Measurements from ENCODE around the gene TF.
A peak's percentile ranks its signal among the peaks of the same experiment; 100 is the strongest.

The TF gene

GRCh38 chr3:133805384-133805701, 59.1 kb downstream of the TF start:
- H3K4me3 ChIP-seq (ENCODE audit: insufficient read depth, low read depth, low read length), result peak overlapping the region; percentile 98
- 46 to 47% methylated on average over 15 of the region's 15 CpGs for WGBS, 2 experiments
- H3K36me3 ChIP-seq (ENCODE audit: control insufficient read depth, insufficient read depth, low read length), result no peaks in the 10 kb centered on the region
- no peaks in the 10 kb centered on the region for H3K4me1 ChIP-seq (ENCODE audit: control insufficient read depth, insufficient read depth, low read length)
- no peak overlapping the region for H3K27ac ChIP-seq (ENCODE audit: insufficient read depth, low read depth, low read length, poor library complexity, severe bottlenecking)
- no peaks in the 10 kb centered on the region for H3K9me3 ChIP-seq (ENCODE audit: control insufficient read depth, low read length)
- peaks cover 7% of the 10 kb centered on the region for H3K27me3 ChIP-seq (ENCODE audit: control insufficient read depth, insufficient read depth, low read length, poor library complexity, severe bottlenecking)

GRCh38 chr3:133805702-133806475, 59.7 kb downstream of the TF start, which contains the start of gene SRPRB:
Gene SRPRB (plus strand): TSS chr3:133805815. CDS start chr3:133805849, 34 bp downstream.
- H3K27me3 ChIP-seq (ENCODE audit: control insufficient read depth, insufficient read depth, low read length, poor library complexity, severe bottlenecking), result peaks cover 7% of the 10 kb centered on the region
- H3K36me3 ChIP-seq (ENCODE audit: control insufficient read depth, insufficient read depth, low read length), result peaks cover under 1% of the 10 kb centered on the region
- peak within 1 kb of the TSS; percentile 98 for H3K4me3 ChIP-seq (ENCODE audit: insufficient read depth, low read depth, low read length)
- no peaks in the 10 kb centered on the region for H3K9me3 ChIP-seq (ENCODE audit: control insufficient read depth, low read length)
- 0 to 1% methylated on average over 53 of the region's 53 CpGs for WGBS, 2 experiments
- no peaks in the 10 kb centered on the region for H3K4me1 ChIP-seq (ENCODE audit: control insufficient read depth, insufficient read depth, low read length)
- H3K27ac ChIP-seq (ENCODE audit: insufficient read depth, low read depth, low read length, poor library complexity, severe bottlenecking), result peak within 1 kb of the TSS; percentile 58

- Histone ChIP-seq H3K4me3 (ENCODE audit: insufficient read depth, low read depth, low read length) (no peak overlapping the region), H3K36me3 (ENCODE audit: control insufficient read depth, insufficient read depth, low read length) (peaks cover 16% of the 10 kb centered on the region), H3K9me3 (ENCODE audit: control insufficient read depth, low read length) (no peaks in the 10 kb centered on the region), H3K27me3 (ENCODE audit: control insufficient read depth, insufficient read depth, low read length, poor library complexity, severe bottlenecking) (no peaks in the 10 kb centered on the region), H3K4me1 (ENCODE audit: control insufficient read depth, insufficient read depth, low read length) (no peaks in the 10 kb centered on the region), H3K27ac (ENCODE audit: insufficient read depth, low read depth, low read length, poor library complexity, severe bottlenecking) (no peak overlapping the region)
- 92 to 100% methylated on average over 1 of the region's 1 CpG for WGBS, 2 experiments
Observed at GRCh38 chr3:133812872-133813271, 66.7 kb downstream of the TF start.

GRCh38 chr3:133815386-133815785, 69.2 kb downstream of the TF start:
- H3K36me3 ChIP-seq (ENCODE audit: control insufficient read depth, insufficient read depth, low read length), result peaks cover 19% of the 10 kb centered on the region
- 100% methylated on average over 1 to 2 of the region's 2 CpGs for WGBS, 2 experiments

GRCh38 chr3:133820129-133820528, 73.9 kb downstream of the TF start:
- Histone ChIP-seq H3K4me3 (ENCODE audit: insufficient read depth, low read depth, low read length) (no peak overlapping the region), H3K4me1 (ENCODE audit: control insufficient read depth, insufficient read depth, low read length) (no peaks in the 10 kb centered on the region), H3K9me3 (ENCODE audit: control insufficient read depth, low read length) (no peaks in the 10 kb centered on the region), H3K27ac (ENCODE audit: insufficient read depth, low read depth, low read length, poor library complexity, severe bottlenecking) (no peak overlapping the region), H3K36me3 (ENCODE audit: control insufficient read depth, insufficient read depth, low read length) (peaks cover 19% of the 10 kb centered on the region), H3K27me3 (ENCODE audit: control insufficient read depth, insufficient read depth, low read length, poor library complexity, severe bottlenecking) (no peaks in the 10 kb centered on the region)
- WGBS, 2 experiments, result 94 to 97% methylated on average over 4 of the region's 4 CpGs

More at GRCh38 chr3:133815386-133815785, 69.2 kb downstream of the TF start:
- Histone ChIP-seq H3K9me3 (ENCODE audit: control insufficient read depth, low read length) (no peaks in the 10 kb centered on the region), H3K27ac (ENCODE audit: insufficient read depth, low read depth, low read length, poor library complexity, severe bottlenecking) (no peak overlapping the region), H3K4me3 (ENCODE audit: insufficient read depth, low read depth, low read length) (no peak overlapping the region), H3K4me1 (ENCODE audit: control insufficient read depth, insufficient read depth, low read length) (no peaks in the 10 kb centered on the region), H3K27me3 (ENCODE audit: control insufficient read depth, insufficient read depth, low read length, poor library complexity, severe bottlenecking) (no peaks in the 10 kb centered on the region)

GRCh38 chr3:133820889-133821675, 74.9 kb downstream of the TF start:
- Histone ChIP-seq H3K27ac (ENCODE audit: insufficient read depth, low read depth, low read length, poor library complexity, severe bottlenecking) (no peak overlapping the region), H3K9me3 (ENCODE audit: control insufficient read depth, low read length) (no peaks in the 10 kb centered on the region), H3K36me3 (ENCODE audit: control insufficient read depth, insufficient read depth, low read length) (peaks cover 15% of the 10 kb centered on the region), H3K4me3 (ENCODE audit: insufficient read depth, low read depth, low read length) (no peak overlapping the region), H3K27me3 (ENCODE audit: control insufficient read depth, insufficient read depth, low read length, poor library complexity, severe bottlenecking) (no peaks in the 10 kb centered on the region), H3K4me1 (ENCODE audit: control insufficient read depth, insufficient read depth, low read length) (no peaks in the 10 kb centered on the region)
- WGBS, 2 experiments, result 94% methylated on average over 3 of the region's 3 CpGs

- Histone ChIP-seq H3K27me3 (ENCODE audit: control insufficient read depth, insufficient read depth, low read length, poor library complexity, severe bottlenecking) (no peaks in the 10 kb centered on the region), H3K36me3 (ENCODE audit: control insufficient read depth, insufficient read depth, low read length) (peaks cover 15% of the 10 kb centered on the region), H3K9me3 (ENCODE audit: control insufficient read depth, low read length) (no peaks in the 10 kb centered on the region), H3K27ac (ENCODE audit: insufficient read depth, low read depth, low read length, poor library complexity, severe bottlenecking) (no peak overlapping the region), H3K4me3 (ENCODE audit: insufficient read depth, low read depth, low read length) (no peak overlapping the region), H3K4me1 (ENCODE audit: control insufficient read depth, insufficient read depth, low read length) (no peaks in the 10 kb centered on the region)
- WGBS, 2 experiments, result 77 to 83% methylated on average over 8 of the region's 8 CpGs
Observed at GRCh38 chr3:133821767-133822638, 75.8 kb downstream of the TF start.

GRCh38 chr3:133824961-133825485, 78.8 kb downstream of the TF start:
- no peak overlapping the region for H3K4me3 ChIP-seq (ENCODE audit: insufficient read depth, low read depth, low read length)
- no peaks in the 10 kb centered on the region for H3K4me1 ChIP-seq (ENCODE audit: control insufficient read depth, insufficient read depth, low read length)
- no peaks in the 10 kb centered on the region for H3K27me3 ChIP-seq (ENCODE audit: control insufficient read depth, insufficient read depth, low read length, poor library complexity, severe bottlenecking)
- no peaks in the 10 kb centered on the region for H3K9me3 ChIP-seq (ENCODE audit: control insufficient read depth, low read length)
- peaks cover 11% of the 10 kb centered on the region for H3K36me3 ChIP-seq (ENCODE audit: control insufficient read depth, insufficient read depth, low read length)
- WGBS, 2 experiments, result 95 to 96% methylated on average over 8 of the region's 8 CpGs
- H3K27ac ChIP-seq (ENCODE audit: insufficient read depth, low read depth, low read length, poor library complexity, severe bottlenecking), result no peak overlapping the region

GRCh38 chr3:133825969-133826727, 80.0 kb downstream of the TF start:
- 94 to 95% methylated on average over 10 to 12 of the region's 12 CpGs for WGBS, 2 experiments
- Histone ChIP-seq H3K27me3 (ENCODE audit: control insufficient read depth, insufficient read depth, low read length, poor library complexity, severe bottlenecking) (no peaks in the 10 kb centered on the region), H3K4me1 (ENCODE audit: control insufficient read depth, insufficient read depth, low read length) (no peaks in the 10 kb centered on the region), H3K9me3 (ENCODE audit: control insufficient read depth, low read length) (no peaks in the 10 kb centered on the region), H3K36me3 (ENCODE audit: control insufficient read depth, insufficient read depth, low read length) (peaks cover 11% of the 10 kb centered on the region), H3K4me3 (ENCODE audit: insufficient read depth, low read depth, low read length) (no peak overlapping the region), H3K27ac (ENCODE audit: insufficient read depth, low read depth, low read length, poor library complexity, severe bottlenecking) (no peak overlapping the region)
